Choroid plexus epithelial cell (primary cell): Measurements from ENCODE around the gene BTBD17.

ENCODE experiments used
- DNase-seq: peaks from one replicate; pipeline ENCODE4 v3.0.0-alpha.2; 2010; ENCODE audit warnings: low read depth
- H3K4me3 ChIP-seq: 2 replicates; pipeline ENCODE4 v1.5.1; 2011; ENCODE audit warnings: low read depth, mild to moderate bottlenecking, control low read depth, low read length, moderate library complexity
- CTCF ChIP-seq: conservative IDR thresholded peaks from 2 replicates; pipeline ENCODE4 v1.5.1; 2011; ENCODE audit warnings: low read depth, mild to moderate bottlenecking, control low read depth, inconsistent platforms, low read length, moderate library complexity

The BTBD17 gene

GRCh38 chr17:74369221-74369620, 7.6 kb upstream of the BTBD17 start:
- DNase-seq = no peak
- TF ChIP-seq CTCF = no peak

GRCh38 chr17:74368341-74369081, 6.8 kb upstream of the BTBD17 start:
- no peak overlapping the region for H3K4me3 ChIP-seq
- peak; percentile 91 for TF ChIP-seq CTCF
- DNase-seq = peak; percentile 65

More at GRCh38 chr17:74369221-74369620, 7.6 kb upstream of the BTBD17 start:
- H3K4me3 ChIP-seq = no peak overlapping the region

DNA sequence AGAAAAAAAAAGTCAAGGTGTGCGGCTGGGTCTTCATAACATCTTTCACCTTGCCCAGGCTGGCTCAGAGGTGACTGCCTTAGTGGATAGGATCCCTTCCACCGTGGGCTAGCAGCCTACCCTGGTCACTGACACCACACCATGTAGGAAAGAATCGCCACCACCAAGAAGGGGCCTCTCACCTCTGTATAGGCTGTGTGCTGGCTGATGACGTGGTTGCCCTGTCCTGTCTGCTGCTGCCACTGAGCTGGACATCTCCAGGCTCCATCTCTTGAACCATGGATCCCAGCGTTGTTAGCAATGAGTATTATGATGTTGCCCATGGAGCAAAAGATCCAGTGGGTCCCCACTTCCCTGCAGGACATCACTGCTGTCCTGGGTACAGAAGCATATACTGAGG, 5.5 kb upstream of the BTBD17 start, which contains the start of gene GPR142:
GPR142 (plus strand) TSS at position 301 of the 400 bp plus-strand sequence. CDS start 2,035 bp downstream, outside the sequence.
- H3K4me3 ChIP-seq = no peak within 1 kb of the TSS
- DNase-seq = no peak
- TF ChIP-seq CTCF = no peak

GRCh38 chr17:74362810-74363498, 1.3 kb upstream of the BTBD17 start:
- no peak for TF ChIP-seq CTCF
- no peak for DNase-seq
- no peak overlapping the region for H3K4me3 ChIP-seq

GRCh38 chr17:74362069-74362405, 369 bp upstream of the BTBD17 start:
- DNase-seq = no peak
- TF ChIP-seq CTCF = no peak
- H3K4me3 ChIP-seq = no peak overlapping the region

DNA sequence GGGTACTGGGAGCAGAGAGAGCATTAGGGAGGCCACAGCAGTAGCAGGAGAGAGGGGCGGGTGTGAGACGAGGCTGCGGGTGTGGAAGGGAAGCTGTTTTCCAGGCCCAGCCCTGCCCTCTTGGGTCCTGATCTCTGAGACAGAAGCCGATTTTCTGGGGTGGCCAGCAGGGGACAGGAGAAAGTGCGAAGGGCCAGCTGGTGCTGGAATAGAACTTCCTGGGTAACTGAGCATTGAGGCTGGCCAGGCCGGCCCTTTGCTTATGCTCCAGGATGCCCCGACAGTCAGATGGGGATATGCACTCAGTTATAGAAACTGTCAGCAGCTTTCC, 804 bp downstream of the BTBD17 start:
- no peak for DNase-seq
- no peak overlapping the region for H3K4me3 ChIP-seq
- TF ChIP-seq CTCF = no peak

- no peak for TF ChIP-seq CTCF
- no peak for DNase-seq
- no peak overlapping the region for H3K4me3 ChIP-seq
Observed at GRCh38 chr17:74359916-74360315, 1.8 kb downstream of the BTBD17 start.
